ENCODE results near the gene KCNIP1. TPM values are rescaled to one million over a fixed set of nuclear protein-coding genes. Genes with fewer than 3 reads are reported as not detected.

KCNIP1 gene
- total RNA-seq, 4 donors from 2014 or later: not detected

- peak overlapping the region; percentile 37 to 72 (median 50) for H3K27ac ChIP-seq
- peak in 1 of 3 donors; percentile 54 for DNase-seq
- no peaks in the 10 kb centered on the region for H3K9me3 ChIP-seq
- no peaks in the 10 kb centered on the region for H3K27me3 ChIP-seq
- no peaks in the 10 kb centered on the region for H3K36me3 ChIP-seq
- H3K4me3 ChIP-seq: peak overlapping the region in 1 of 4 donors; percentile 4
- no peak for TF ChIP-seq CTCF (IDR thresholded peaks at IDR 0.05)
- TF ChIP-seq POLR2A (IDR thresholded peaks at IDR 0.05): no peak
- H3K4me1 ChIP-seq: peaks cover 0 to 13% (median 0%) of the 10 kb centered on the region in 4 donors
Observed at GRCh38 chr5:170633235-170634081, 129.6 kb downstream of the KCNIP1 start.

- peak overlapping the region in 3 of 4 donors; percentile 49 to 59 (median 50) for H3K27ac ChIP-seq
- no peaks in the 10 kb centered on the region for H3K36me3 ChIP-seq
- no peak for TF ChIP-seq POLR2A (IDR thresholded peaks at IDR 0.05)
- no peak for TF ChIP-seq CTCF (IDR thresholded peaks at IDR 0.05)
- H3K27me3 ChIP-seq: no peaks in the 10 kb centered on the region
- DNase-seq: peak in 1 of 3 donors; percentile 17
- no peak overlapping the region for H3K4me3 ChIP-seq
- H3K4me1 ChIP-seq: peaks cover 0 to 13% (median 0%) of the 10 kb centered on the region in 4 donors
- H3K9me3 ChIP-seq: no peaks in the 10 kb centered on the region
Observed at GRCh38 chr5:170634256-170634990, 130.6 kb downstream of the KCNIP1 start.

- H3K4me1 ChIP-seq: peaks cover 0 to 13% (median 0%) of the 10 kb centered on the region in 4 donors
- peak in 1 of 3 donors; percentile 33 for DNase-seq
- H3K36me3 ChIP-seq: no peaks in the 10 kb centered on the region
- H3K27ac ChIP-seq: no peak overlapping the region
- H3K9me3 ChIP-seq: no peaks in the 10 kb centered on the region
- no peak for TF ChIP-seq CTCF (IDR thresholded peaks at IDR 0.05)
- TF ChIP-seq POLR2A (IDR thresholded peaks at IDR 0.05): no peak
- no peak overlapping the region for H3K4me3 ChIP-seq
- no peaks in the 10 kb centered on the region for H3K27me3 ChIP-seq
Observed at GRCh38 chr5:170635706-170636105, 131.9 kb downstream of the KCNIP1 start.

GRCh38 chr5:170636206-170636605 is 132.4 kb downstream of the KCNIP1 start:
- peak in 1 of 3 donors; percentile 13 for DNase-seq
- Histone ChIP-seq H3K36me3 (no peaks in the 10 kb centered on the region), H3K4me3 (no peak overlapping the region), H3K4me1 (peaks cover 0 to 13% (median 0%) of the 10 kb centered on the region in 4 donors), H3K27ac (no peak overlapping the region), H3K27me3 (no peaks in the 10 kb centered on the region), H3K9me3 (no peaks in the 10 kb centered on the region)
- TF ChIP-seq POLR2A (IDR thresholded peaks at IDR 0.05): no peak

GRCh38 chr5:170636801-170637477 is 133.1 kb downstream of the KCNIP1 start:
- H3K4me3 ChIP-seq: no peak overlapping the region

More at GRCh38 chr5:170636801-170637477, 133.1 kb downstream of the KCNIP1 start:
- no peak overlapping the region for H3K27ac ChIP-seq
- TF ChIP-seq CTCF (IDR thresholded peaks at IDR 0.05) (no peak), POLR2A (IDR thresholded peaks at IDR 0.05) (no peak)
- peak in 1 of 3 donors; percentile 30 for DNase-seq
- H3K36me3 ChIP-seq: no peaks in the 10 kb centered on the region
- H3K27me3 ChIP-seq: no peaks in the 10 kb centered on the region
- peaks cover 0 to 13% (median 0%) of the 10 kb centered on the region in 4 donors for H3K4me1 ChIP-seq
- H3K9me3 ChIP-seq: no peaks in the 10 kb centered on the region
